Activated naive CD4-positive, alpha-beta T cell treated with anti-CD3 and anti-CD28 coated beads for 36 hours (primary cell): ENCODE data around the gene APOM. TPM values are rescaled to one million over a fixed set of nuclear protein-coding genes. Genes with fewer than 3 reads are reported as not detected.

Experiments
- CTCF ChIA-PET: fragments of 350-600 bp; sonication (Branson Sonifier 250); formaldehyde crosslinking; loops from one replicate; lab custom pipeline; 2021; ENCODE audit warnings: antibody characterized with exemption; lab: Charles Lee
- DNase-seq: peaks from one replicate; pipeline ENCODE4 v3.0.0-alpha.2; 2020
- H3K27ac Mint-ChIP-seq: one replicate; pipeline ENCODE4 v1.8.0; 2021; ENCODE audit warnings: mild to moderate bottlenecking, mixed read lengths
- H3K27me3 Mint-ChIP-seq: one replicate; pipeline ENCODE4 v1.8.0; 2021; ENCODE audit warnings: low read depth, mixed read lengths
- H3K36me3 Mint-ChIP-seq: one replicate; pipeline ENCODE4 v1.8.0; 2021; ENCODE audit warnings: low read depth, mixed read lengths
- H3K4me1 Mint-ChIP-seq: one replicate; pipeline ENCODE4 v1.8.0; 2021; ENCODE audit warnings: low read depth, mixed read lengths
- H3K4me3 Mint-ChIP-seq: one replicate; pipeline ENCODE4 v1.8.0; 2021; ENCODE audit warnings: mild to moderate bottlenecking, moderate library complexity, mixed read lengths
- H3K9me3 Mint-ChIP-seq: one replicate; pipeline ENCODE4 v1.8.0; 2021; ENCODE audit warnings: mixed read lengths
- intact Hi-C: fragments of 100-400 bp; cut with micrococcal nuclease; formaldehyde crosslinking; loops from one replicate; pipeline ENCODE4 v1.15.1; 2023
- total RNA-seq, 2 experiments: library from RNA; stranded (reverse); gene quantifications; one replicate each; pipeline ENCODE4 v1.2.3, GENCODE V29; 2021

The APOM gene
- 1 to 10 TPM; 2.6 to 3.7 TPM for total RNA-seq

DNA sequence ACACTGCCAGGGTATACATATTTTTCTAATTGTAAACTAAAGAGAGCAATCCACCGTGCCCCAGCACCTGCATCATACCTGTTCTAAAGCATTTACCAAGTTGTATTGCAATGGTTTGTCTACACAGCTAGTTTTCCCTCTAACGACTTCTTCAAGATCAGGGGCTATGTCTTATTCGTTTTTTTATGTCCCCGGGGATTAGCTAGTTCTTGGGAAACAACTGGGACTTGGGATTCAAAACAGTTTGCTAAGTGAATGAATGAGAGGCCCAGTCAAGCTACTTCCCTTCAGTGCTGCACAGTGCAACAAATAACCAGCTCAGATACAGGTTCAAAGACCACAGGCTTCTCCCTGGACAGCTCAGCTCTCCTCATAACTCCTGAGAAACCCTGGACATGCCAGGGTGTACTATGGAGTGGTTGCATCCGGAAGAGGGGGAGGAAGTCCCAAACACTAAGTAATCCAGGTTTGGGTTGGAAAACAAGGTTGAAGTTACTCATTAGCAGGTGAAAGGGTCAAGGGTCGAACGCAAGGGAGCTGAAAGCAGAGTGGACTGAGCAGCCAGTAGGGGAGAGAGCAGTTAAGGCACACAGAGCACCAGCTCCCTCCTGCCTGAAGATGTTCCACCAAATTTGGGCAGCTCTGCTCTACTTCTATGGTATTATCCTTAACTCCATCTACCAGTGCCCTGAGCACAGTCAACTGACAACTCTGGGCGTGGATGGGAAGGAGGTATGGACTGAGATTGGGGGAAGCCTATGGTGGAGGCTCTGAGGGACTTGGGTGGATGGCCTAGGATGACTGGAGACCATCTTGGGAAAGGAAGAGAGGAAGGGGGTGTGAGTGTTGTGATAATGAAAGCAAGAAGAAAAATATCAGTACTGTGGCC lies at the start of gene APOM:
Gene APOM (plus strand): TSS at position 546 of the 889 bp plus-strand sequence. CDS start 73 bp downstream, at position 619.
- CTCF ChIA-PET, result interaction anchor here (0.5 kb wide), 1 partner anchor 38 kb away, joined by 3 read pairs; no protein-coding TSS in a partner anchor
- H3K27me3 Mint-ChIP-seq, result no peaks in the 10 kb centered on the region
- peaks cover 19% of the 10 kb centered on the region for H3K36me3 Mint-ChIP-seq
- no peak for DNase-seq
- H3K4me1 Mint-ChIP-seq, result peaks cover 52% of the 10 kb centered on the region
- H3K9me3 Mint-ChIP-seq, result no peaks in the 10 kb centered on the region
- no peak within 1 kb of the TSS for H3K4me3 Mint-ChIP-seq
- H3K27ac Mint-ChIP-seq, result peak within 1 kb of the TSS; percentile 34
- intact Hi-C loops, result no loop called here

DNA sequence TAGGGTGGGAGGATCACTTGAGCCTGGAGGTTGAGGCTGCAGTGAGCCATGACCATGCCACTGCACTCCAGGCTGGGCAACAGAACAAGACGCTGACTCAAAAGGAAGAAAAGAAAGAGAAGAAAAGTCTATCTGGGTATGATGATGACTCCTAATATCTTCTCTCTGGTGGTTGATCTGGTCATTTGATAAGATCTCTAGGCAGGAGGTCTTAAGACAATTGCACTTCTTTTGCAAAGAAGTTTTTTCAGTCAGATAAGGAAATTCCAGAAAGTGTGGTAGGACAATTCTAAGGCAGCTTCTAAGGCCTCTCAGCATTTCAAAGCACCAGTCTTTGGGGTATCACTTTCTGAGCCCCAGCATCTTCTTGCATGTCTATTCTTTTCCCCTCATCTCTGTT lies 48.4 kb upstream of the APOM start:
- CTCF ChIA-PET, result interaction anchor here (1.0 to 1.2 kb wide), 3 partner anchors 9 to 59 kb away, joined by 3 to 6 read pairs (median 3); no protein-coding TSS in a partner anchor
- Mint-ChIP-seq H3K9me3 (no peaks in the 10 kb centered on the region), H3K4me1 (no peaks in the 10 kb centered on the region), H3K4me3 (no peak overlapping the region), H3K36me3 (no peaks in the 10 kb centered on the region), H3K27me3 (no peaks in the 10 kb centered on the region), H3K27ac (no peak overlapping the region)
- intact Hi-C loops, result no loop called here
- no peak for DNase-seq

DNA sequence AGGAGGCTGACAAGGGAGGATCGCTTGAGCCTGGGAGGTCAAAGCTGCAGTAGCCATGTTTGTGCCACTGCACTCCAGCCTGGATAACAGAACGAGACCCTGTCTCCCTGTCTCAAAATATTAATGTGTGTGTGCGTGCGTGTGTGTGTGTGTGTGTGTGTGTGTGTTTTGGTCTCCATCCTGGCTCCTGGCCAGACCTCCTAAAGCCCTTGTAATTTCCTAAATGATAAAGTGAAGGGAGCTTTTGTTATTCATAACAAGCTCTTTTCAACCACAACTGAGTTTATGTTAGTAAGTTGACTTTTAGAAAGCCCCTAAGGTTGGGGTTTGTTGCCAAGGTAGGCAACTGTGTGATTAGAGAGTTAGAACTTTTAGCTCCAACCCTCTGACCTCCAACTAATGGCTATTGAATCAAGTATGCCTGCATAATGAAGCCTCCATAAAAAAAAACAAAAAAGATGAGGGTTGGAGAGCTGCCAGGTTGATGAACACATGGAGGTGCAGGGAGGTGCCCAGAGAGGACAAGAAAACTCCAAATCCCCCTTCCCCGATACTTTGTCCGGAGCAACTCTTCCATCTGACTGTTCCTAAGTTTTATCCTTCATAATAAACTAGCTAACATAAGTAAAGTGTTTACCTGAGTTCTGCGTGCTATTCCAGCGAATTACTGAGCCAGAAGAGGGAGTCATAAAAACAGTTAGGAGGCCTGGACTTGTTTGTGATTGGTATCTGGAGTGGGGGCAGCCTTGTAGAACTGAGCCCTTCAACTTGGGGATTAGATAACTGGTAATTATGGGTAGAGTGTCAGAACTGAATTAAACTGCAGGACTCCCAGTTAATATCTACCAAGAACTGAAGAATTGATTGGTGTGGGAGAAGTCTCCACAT lies 45.9 kb upstream of the APOM start:
- no peak overlapping the region for H3K4me3 Mint-ChIP-seq
- H3K4me1 Mint-ChIP-seq, result peaks cover 5% of the 10 kb centered on the region
- DNase-seq, result no peak
- no peaks in the 10 kb centered on the region for H3K9me3 Mint-ChIP-seq
- no peaks in the 10 kb centered on the region for H3K36me3 Mint-ChIP-seq
- intact Hi-C loops, result no loop called here
- no peak overlapping the region for H3K27ac Mint-ChIP-seq
- CTCF ChIA-PET, result interaction anchor here (1.2 to 3.7 kb wide), 4 partner anchors 9 to 59 kb away, joined by 3 to 34 read pairs (median 7); no protein-coding TSS in a partner anchor
- no peaks in the 10 kb centered on the region for H3K27me3 Mint-ChIP-seq

DNA sequence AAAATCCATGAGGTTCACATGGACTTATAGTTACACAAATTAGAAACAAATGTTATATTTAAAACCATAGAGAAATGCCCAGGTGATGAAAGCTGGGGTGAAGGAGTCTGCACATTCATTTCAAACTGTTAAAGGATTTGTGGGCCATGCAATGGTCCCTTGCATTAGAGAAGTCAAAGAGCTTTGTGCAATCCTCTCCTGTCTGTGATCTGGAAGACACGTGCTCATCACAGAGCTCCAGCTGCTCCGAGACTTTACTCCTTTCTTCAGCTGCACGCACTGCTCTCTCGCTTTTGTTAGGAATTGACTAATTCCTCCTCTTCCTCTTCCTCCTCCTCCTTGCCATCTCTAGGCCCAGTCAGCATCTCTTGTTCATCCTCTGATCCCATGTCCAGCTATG lies 44.7 kb upstream of the APOM start:
- H3K27me3 Mint-ChIP-seq, result no peaks in the 10 kb centered on the region
- no peaks in the 10 kb centered on the region for H3K9me3 Mint-ChIP-seq
- H3K4me3 Mint-ChIP-seq, result no peak overlapping the region
- intact Hi-C loops, result no loop called here
- peaks cover 17% of the 10 kb centered on the region for H3K4me1 Mint-ChIP-seq
- no peaks in the 10 kb centered on the region for H3K36me3 Mint-ChIP-seq
- no peak overlapping the region for H3K27ac Mint-ChIP-seq
- DNase-seq, result no peak
- CTCF ChIA-PET, result interaction anchor here (1.7 to 3.7 kb wide), 3 partner anchors 13 to 60 kb away, joined by 4 to 34 read pairs (median 10); no protein-coding TSS in a partner anchor

DNA sequence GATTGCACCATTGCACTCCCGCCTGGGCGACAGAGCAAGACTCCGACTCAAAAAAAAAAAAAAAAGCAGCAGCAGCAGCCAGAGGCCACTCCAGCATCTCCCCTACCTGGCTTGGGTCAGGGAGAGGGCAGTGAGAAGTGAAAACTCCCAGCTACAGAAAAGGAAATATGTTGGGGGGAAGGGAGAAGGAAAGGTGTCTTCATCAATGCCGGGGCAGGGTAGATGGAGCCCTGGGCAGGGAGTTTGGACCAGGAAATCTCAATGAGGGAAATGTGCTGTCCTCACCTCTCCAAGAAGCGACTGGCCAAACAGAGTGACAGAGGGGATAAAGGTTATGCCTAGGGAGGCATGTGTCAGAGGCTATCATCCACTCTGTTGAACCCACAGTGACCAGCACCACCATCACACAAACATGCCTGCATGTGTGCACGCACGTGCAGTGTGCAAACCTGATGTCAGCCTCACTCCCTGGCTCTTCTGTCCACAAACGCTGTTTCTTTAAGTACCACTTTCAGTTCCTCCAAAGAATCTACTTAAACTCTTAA lies 41.5 kb upstream of the APOM start:
- Mint-ChIP-seq H3K9me3 (no peaks in the 10 kb centered on the region), H3K4me3 (no peak overlapping the region), H3K36me3 (peaks cover 14% of the 10 kb centered on the region), H3K27ac (no peak overlapping the region), H3K4me1 (peaks cover 38% of the 10 kb centered on the region), H3K27me3 (no peaks in the 10 kb centered on the region)
- intact Hi-C loops, result no loop called here
- DNase-seq, result no peak
- CTCF ChIA-PET, result interaction anchor here (1.7 to 6.4 kb wide), 2 partner anchors 16 to 63 kb away, joined by 8 to 41 read pairs; no protein-coding TSS in a partner anchor

DNA sequence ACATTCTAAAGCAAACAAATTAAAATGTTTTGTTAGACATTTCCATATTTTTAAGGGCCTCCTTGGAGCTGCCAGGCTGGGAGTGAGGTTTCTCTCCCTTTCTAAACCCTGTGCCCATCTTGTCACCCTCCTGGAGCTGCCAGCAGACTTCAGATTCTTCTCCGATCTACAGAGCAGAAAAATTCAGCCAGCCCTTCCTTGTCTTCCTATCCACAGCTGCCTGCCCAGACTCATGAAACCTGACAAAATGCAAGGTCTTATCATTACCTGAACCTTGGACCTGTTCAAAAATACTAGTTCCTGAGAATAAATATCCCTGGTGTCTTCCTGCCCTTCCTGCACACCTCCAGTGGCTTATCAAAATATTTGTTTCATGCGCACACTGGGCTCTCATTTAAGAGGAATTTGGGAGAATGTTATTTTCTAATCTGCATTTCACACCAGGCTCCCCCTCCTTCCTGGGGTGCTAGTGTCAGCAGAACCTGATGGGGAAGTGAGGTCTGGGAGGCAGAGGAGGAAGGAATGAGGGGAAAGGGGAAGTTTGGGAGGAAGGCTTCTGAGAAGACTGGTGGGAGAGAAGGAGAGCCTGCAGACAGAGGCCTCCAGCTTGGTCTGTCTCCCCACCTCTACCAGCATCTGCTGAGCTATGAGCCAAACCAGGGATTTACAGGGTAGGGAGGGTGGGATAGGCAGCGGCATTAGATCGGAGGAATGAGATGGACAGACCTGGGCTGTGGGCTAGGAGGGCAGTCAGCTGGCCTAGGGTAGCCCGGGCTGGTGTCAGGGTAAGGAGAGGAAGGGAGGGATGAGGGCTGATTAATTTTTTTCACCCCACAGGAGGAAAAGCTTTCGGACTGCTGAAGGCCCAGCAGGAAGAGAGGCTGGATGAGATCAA lies 40.8 kb upstream of the APOM start, which contains the start of gene AIF1:
Gene AIF1 (plus strand): TSS at position 551 of the 895 bp plus-strand sequence. CDS start 96 bp downstream, at position 647.
- H3K27me3 Mint-ChIP-seq, result no peaks in the 10 kb centered on the region
- H3K9me3 Mint-ChIP-seq, result no peaks in the 10 kb centered on the region
- H3K4me3 Mint-ChIP-seq, result peak within 1 kb of the TSS; percentile 77
- intact Hi-C loops, result no loop called here
- CTCF ChIA-PET, result interaction anchor here (6.4 kb wide), 1 partner anchor 17 kb away, joined by 41 read pairs; no protein-coding TSS in a partner anchor
- no peak for DNase-seq
- H3K36me3 Mint-ChIP-seq, result peaks cover 16% of the 10 kb centered on the region
- peaks cover 43% of the 10 kb centered on the region for H3K4me1 Mint-ChIP-seq
- H3K27ac Mint-ChIP-seq, result peak within 1 kb of the TSS; percentile 91

DNA sequence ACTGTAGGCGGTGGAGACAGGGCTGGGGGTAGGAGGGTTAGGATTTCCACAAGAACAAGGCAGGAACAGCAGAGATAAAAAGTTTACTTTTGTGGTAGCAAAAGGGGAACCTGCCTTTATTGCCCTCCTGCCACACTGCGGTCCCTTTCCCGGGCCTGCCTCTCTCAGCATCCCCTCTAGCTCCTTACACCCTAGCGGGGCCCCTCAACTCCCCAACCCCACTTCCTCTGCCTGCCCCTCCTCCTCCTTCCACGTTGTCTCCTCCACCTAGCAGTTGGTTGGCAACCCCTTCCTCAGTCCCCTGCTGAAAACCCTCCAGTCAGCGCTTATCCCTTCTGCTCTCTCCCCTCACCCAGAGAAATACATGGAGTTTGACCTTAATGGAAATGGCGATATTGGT lies 39.9 kb upstream of the APOM start:
- H3K27ac Mint-ChIP-seq, result peak overlapping the region; percentile 91
- peaks cover 43% of the 10 kb centered on the region for H3K4me1 Mint-ChIP-seq

DNA sequence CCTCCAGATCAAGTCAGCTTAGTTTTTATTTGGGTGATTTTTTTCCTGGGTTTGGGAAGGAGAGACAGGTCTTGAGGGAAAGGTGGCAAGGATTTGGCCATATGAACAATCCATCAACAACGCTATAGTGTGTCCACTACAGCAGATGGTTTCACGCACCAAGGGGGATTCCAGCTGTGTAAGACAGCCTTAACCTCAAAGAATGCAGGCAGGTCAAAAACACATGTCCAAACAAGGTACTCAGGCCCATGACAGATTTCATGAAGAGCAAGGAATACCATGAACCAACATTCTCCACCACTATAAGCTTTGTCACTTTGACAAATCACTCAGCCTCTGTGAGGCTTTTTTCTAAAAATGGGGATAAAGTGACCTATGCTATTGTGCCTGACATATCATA lies 38.7 kb upstream of the APOM start:
- H3K9me3 Mint-ChIP-seq, result no peaks in the 10 kb centered on the region
- peak overlapping the region; percentile 77 for H3K4me3 Mint-ChIP-seq
- no peaks in the 10 kb centered on the region for H3K27me3 Mint-ChIP-seq
- CTCF ChIA-PET, result interaction anchor here (1.2 to 6.4 kb wide), 5 partner anchors 19 to 76 kb away, joined by 3 to 41 read pairs (median 4); partner anchors contain the start of genes ATP6V1G2 and DDX39B
- peaks cover 49% of the 10 kb centered on the region for H3K4me1 Mint-ChIP-seq
- H3K36me3 Mint-ChIP-seq, result peaks cover 26% of the 10 kb centered on the region
- DNase-seq, result no peak
- intact Hi-C loops, result no loop called here
- H3K27ac Mint-ChIP-seq, result peak overlapping the region; percentile 91

More for the DNA sequence above, 39.9 kb upstream of the APOM start:
- DNase-seq, result peak; percentile 74
- Mint-ChIP-seq H3K9me3 (no peaks in the 10 kb centered on the region), H3K36me3 (peaks cover 16% of the 10 kb centered on the region), H3K27me3 (no peaks in the 10 kb centered on the region), H3K4me3 (peak overlapping the region; percentile 77)
- CTCF ChIA-PET, result interaction anchor here (1.2 to 6.4 kb wide), 4 partner anchors 18 to 75 kb away, joined by 3 to 41 read pairs (median 4); partner anchors contain the start of genes ATP6V1G2 and DDX39B
- intact Hi-C loops, result no loop called here

DNA sequence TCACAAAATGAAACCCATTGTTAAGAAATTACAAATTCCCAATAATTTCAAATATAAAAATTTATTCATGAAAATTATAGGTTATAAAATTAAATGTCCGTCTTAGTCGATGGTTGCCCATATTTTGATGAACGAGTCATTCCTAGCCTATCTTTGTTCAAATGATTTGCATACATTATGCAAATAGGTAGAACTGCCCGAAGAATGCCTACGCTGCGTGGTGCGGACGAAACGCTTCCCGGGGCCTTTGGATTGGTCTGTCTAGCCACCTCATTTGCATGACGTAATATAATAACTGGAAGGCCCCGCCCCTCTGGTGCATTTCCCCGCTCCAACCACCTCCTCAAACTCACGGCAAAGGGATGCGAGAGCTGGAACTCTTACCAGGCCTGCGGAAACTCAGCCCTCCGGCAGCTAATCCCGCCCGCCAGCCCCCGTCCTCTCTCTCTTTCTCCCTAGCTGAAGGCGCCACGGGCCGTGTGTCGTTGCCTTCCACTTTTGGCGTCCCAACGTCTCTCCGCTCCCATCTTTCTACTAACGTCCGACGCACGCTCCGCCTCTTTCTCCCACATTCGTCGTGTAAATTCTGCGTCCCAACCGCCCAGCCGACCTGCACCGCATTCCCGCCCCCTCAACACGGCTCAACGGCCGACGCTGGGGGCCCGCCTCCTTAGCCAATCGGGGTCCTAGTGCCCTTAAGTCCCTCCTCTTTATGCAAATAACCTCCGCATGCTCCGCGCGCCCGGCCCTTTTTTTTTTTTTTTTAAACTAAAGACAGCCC lies 35.7 kb upstream of the APOM start:
- Mint-ChIP-seq H3K36me3 (peaks cover 50% of the 10 kb centered on the region), H3K27ac (peak overlapping the region; percentile 97)

More for the DNA sequence above, 35.7 kb upstream of the APOM start:
- H3K4me3 Mint-ChIP-seq, result peak overlapping the region; percentile 83
- CTCF ChIA-PET, result interaction anchor here (0.6 kb wide), 2 partner anchors 11 to 395 kb away, joined by 3 to 6 read pairs; no protein-coding TSS in a partner anchor
- no peaks in the 10 kb centered on the region for H3K27me3 Mint-ChIP-seq
- H3K9me3 Mint-ChIP-seq, result no peaks in the 10 kb centered on the region
- intact Hi-C loops, result loop anchor here (1.0 kb wide), 11 partner anchors 32 to 243 kb away; partner anchors contain the start of genes ABHD16A, BAG6 and NFKBIL1
- peak; percentile 99 for DNase-seq
- peaks cover 55% of the 10 kb centered on the region for H3K4me1 Mint-ChIP-seq
